HepG2 (cell line): ENCODE measurements around the gene PRSS21. TPM values are rescaled to one million over a fixed set of nuclear protein-coding genes. Genes with fewer than 3 reads are reported as not detected.

Experiments
- DPF2 ChIP-seq: sonication (generic); formaldehyde crosslinking; IDR thresholded peaks from 2 replicates; pipeline ENCODE4 v1.4.0; 2020; ENCODE audit warnings: mild to moderate bottlenecking, low read depth, missing genetic modification reagents, borderline replicate concordance
- HMG20A ChIP-seq: IDR thresholded peaks from 2 replicates; pipeline ENCODE4 v1.6.1; 2016; ENCODE audit warnings: borderline replicate concordance
- HMGA1 ChIP-seq: sonication (generic); formaldehyde crosslinking; conservative IDR thresholded peaks from 2 replicates; pipeline ENCODE4 v1.4.0; 2020; ENCODE audit warnings: missing genetic modification reagents
- THAP11 ChIP-seq: IDR thresholded peaks from 2 replicates; pipeline ENCODE4 v1.6.1; 2016; ENCODE audit warnings: missing biosample characterization, missing genetic modification reagents
- TOPORS ChIP-seq: sonication (generic); formaldehyde crosslinking; IDR thresholded peaks from 2 replicates; pipeline ENCODE4 v1.8.0; 2023; ENCODE audit warnings: mild to moderate bottlenecking, missing genetic modification reagents
- TP53 ChIP-seq: sonication (generic); formaldehyde crosslinking; conservative IDR thresholded peaks from 2 replicates; pipeline ENCODE4 v1.4.0; 2020; ENCODE audit warnings: missing genetic modification reagents
- ZEB1 ChIP-seq: IDR thresholded peaks from 2 replicates; pipeline ENCODE4 v1.6.1; 2012; ENCODE audit warnings: mild to moderate bottlenecking, low read depth, inconsistent platforms; ENCODE audit not compliant: insufficient replicate concordance
- polyA plus RNA-seq, 8 experiments: library from polyadenylated mRNA; depleted of rRNA in 3 of 8; stranded (reverse) in 7 of 8; unstranded in 1 of 8; fragments of >200 nt; fragmentation: Illumina TruSeq in 4 of 8; extraction: Trizol in 4 of 8; gene quantifications; 2 replicates each; pipeline versions ENCODE4 v1.2.1 to v1.2.3, GENCODE V29; 2011 to 2016; ENCODE audit warnings: low read depth in 4 of 8, missing spikeins in 1 of 8, mixed read lengths in 1 of 8; ENCODE audit not compliant: insufficient read depth in 1 of 8
- total RNA-seq, 5 experiments: library from RNA; depleted of rRNA; stranded (reverse); fragments of >200 nt; fragmentation: Illumina TruSeq; extraction: Trizol; gene quantifications; 2 replicates each; pipeline ENCODE4 v1.2.3, GENCODE V29; 2016; ENCODE audit warnings: low read depth in 1 of 5
- TF ChIP-seq, protein P1 (sequence below): sonication (generic); formaldehyde crosslinking; IDR thresholded peaks from 2 replicates; pipeline ENCODE4 v1.5.0; 2020; ENCODE audit warnings: mild to moderate bottlenecking, missing genetic modification reagents, borderline replicate concordance
- TF ChIP-seq, protein P2 (sequence below), 2 experiments: IDR thresholded peaks; 2 replicates each; pipeline ENCODE4 v1.6.1; 2011 to 2012; ENCODE audit warnings: low read length in 2 of 2, borderline replicate concordance in 1 of 2, low read depth in 1 of 2, mild to moderate bottlenecking in 1 of 2, moderate library complexity in 1 of 2
- TF ChIP-seq, protein P3 (sequence below): IDR thresholded peaks from 2 replicates; pipeline ENCODE4 v1.6.1; 2016; ENCODE audit warnings: control low read depth
- TF ChIP-seq, protein P4 (sequence below): sonication (generic); formaldehyde crosslinking; IDR thresholded peaks from 2 replicates; pipeline ENCODE4 v1.4.0; 2020; ENCODE audit warnings: missing genetic modification reagents
- TF ChIP-seq, protein P5 (sequence below): sonication (generic); formaldehyde crosslinking; IDR thresholded peaks from 2 replicates; pipeline ENCODE4 v1.5.1; 2020; ENCODE audit warnings: missing genetic modification reagents, mild to moderate bottlenecking, borderline replicate concordance

The PRSS21 gene
- total and polyA plus RNA-seq, 2 of the 13 experiments (the other 11 are each of a cell fraction or from before 2014, with no cell fraction given) = not detected

DNA sequence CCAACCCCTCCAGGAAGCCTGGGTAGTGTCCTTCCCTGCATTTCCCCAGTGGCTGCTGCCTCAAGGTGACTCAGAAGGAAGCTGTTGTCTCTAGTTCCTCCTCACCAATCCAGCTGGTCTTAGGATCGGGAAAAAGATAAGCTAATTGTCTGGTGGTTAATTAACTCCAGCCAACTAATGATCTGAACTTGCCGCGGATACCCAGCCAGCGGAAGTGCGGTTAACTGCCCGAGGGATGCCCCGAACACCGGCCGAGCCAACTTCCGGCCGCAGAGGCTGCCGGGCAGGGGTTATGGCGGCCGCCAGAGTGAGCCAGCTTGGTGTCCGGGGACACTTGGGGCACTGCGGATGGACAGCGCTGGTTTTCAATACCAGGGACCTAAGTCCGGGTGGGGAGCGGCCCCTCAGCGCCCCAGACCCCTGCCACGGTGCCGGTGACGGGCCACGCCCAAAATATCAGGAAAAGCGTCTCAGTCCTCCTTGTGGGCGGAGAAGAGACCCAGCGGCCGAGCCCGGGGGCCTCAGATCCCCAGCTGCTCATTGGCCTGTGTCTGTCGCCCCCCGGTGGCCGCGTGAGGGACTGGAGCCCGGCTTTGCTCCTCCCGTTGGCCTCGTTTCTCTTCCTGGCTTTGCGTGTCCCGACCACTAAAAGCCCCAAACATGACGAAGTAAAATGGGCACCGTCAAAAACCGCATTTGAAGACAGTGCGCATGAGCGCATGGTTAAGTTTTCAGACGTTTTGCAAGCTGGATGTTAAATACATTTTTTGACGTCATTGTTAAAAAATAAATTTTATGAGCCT lies 51.2 kb downstream of the PRSS21 start (continued):
- TF ChIP-seq, protein P1, sequence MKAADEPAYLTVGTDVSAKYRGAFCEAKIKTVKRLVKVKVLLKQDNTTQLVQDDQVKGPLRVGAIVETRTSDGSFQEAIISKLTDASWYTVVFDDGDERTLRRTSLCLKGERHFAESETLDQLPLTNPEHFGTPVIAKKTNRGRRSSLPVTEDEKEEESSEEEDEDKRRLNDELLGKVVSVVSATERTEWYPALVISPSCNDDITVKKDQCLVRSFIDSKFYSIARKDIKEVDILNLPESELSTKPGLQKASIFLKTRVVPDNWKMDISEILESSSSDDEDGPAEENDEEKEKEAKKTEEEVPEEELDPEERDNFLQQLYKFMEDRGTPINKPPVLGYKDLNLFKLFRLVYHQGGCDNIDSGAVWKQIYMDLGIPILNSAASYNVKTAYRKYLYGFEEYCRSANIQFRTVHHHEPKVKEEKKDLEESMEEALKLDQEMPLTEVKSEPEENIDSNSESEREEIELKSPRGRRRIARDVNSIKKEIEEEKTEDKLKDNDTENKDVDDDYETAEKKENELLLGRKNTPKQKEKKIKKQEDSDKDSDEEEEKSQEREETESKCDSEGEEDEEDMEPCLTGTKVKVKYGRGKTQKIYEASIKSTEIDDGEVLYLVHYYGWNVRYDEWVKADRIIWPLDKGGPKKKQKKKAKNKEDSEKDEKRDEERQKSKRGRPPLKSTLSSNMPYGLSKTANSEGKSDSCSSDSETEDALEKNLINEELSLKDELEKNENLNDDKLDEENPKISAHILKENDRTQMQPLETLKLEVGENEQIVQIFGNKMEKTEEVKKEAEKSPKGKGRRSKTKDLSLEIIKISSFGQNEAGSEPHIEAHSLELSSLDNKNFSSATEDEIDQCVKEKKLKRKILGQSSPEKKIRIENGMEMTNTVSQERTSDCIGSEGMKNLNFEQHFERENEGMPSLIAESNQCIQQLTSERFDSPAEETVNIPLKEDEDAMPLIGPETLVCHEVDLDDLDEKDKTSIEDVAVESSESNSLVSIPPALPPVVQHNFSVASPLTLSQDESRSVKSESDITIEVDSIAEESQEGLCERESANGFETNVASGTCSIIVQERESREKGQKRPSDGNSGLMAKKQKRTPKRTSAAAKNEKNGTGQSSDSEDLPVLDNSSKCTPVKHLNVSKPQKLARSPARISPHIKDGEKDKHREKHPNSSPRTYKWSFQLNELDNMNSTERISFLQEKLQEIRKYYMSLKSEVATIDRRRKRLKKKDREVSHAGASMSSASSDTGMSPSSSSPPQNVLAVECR (CRISPR knock-in tag) = peak; percentile 81
- TF ChIP-seq, protein P2, sequence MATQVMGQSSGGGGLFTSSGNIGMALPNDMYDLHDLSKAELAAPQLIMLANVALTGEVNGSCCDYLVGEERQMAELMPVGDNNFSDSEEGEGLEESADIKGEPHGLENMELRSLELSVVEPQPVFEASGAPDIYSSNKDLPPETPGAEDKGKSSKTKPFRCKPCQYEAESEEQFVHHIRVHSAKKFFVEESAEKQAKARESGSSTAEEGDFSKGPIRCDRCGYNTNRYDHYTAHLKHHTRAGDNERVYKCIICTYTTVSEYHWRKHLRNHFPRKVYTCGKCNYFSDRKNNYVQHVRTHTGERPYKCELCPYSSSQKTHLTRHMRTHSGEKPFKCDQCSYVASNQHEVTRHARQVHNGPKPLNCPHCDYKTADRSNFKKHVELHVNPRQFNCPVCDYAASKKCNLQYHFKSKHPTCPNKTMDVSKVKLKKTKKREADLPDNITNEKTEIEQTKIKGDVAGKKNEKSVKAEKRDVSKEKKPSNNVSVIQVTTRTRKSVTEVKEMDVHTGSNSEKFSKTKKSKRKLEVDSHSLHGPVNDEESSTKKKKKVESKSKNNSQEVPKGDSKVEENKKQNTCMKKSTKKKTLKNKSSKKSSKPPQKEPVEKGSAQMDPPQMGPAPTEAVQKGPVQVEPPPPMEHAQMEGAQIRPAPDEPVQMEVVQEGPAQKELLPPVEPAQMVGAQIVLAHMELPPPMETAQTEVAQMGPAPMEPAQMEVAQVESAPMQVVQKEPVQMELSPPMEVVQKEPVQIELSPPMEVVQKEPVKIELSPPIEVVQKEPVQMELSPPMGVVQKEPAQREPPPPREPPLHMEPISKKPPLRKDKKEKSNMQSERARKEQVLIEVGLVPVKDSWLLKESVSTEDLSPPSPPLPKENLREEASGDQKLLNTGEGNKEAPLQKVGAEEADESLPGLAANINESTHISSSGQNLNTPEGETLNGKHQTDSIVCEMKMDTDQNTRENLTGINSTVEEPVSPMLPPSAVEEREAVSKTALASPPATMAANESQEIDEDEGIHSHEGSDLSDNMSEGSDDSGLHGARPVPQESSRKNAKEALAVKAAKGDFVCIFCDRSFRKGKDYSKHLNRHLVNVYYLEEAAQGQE (IDR thresholded peaks at IDR 0.05; ENCODE audit: borderline replicate concordance in 1 of 2, low read depth in 1 of 2, low read length in 2 of 2) = peak in 1 of 2 experiments; percentile 35; a peak in 1 of 4 replicates
- 0 out of 2 replicates have a peak, but pooled peaks have one; percentile 70 for TF ChIP-seq TOPORS
- TF ChIP-seq, protein P3, sequence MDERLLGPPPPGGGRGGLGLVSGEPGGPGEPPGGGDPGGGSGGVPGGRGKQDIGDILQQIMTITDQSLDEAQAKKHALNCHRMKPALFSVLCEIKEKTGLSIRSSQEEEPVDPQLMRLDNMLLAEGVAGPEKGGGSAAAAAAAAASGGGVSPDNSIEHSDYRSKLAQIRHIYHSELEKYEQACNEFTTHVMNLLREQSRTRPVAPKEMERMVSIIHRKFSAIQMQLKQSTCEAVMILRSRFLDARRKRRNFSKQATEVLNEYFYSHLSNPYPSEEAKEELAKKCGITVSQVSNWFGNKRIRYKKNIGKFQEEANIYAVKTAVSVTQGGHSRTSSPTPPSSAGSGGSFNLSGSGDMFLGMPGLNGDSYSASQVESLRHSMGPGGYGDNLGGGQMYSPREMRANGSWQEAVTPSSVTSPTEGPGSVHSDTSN (CRISPR knock-in tag) = no peak
- peak; percentile 89 for TF ChIP-seq THAP11 (CRISPR knock-in tag)
- TF ChIP-seq, protein P4, sequence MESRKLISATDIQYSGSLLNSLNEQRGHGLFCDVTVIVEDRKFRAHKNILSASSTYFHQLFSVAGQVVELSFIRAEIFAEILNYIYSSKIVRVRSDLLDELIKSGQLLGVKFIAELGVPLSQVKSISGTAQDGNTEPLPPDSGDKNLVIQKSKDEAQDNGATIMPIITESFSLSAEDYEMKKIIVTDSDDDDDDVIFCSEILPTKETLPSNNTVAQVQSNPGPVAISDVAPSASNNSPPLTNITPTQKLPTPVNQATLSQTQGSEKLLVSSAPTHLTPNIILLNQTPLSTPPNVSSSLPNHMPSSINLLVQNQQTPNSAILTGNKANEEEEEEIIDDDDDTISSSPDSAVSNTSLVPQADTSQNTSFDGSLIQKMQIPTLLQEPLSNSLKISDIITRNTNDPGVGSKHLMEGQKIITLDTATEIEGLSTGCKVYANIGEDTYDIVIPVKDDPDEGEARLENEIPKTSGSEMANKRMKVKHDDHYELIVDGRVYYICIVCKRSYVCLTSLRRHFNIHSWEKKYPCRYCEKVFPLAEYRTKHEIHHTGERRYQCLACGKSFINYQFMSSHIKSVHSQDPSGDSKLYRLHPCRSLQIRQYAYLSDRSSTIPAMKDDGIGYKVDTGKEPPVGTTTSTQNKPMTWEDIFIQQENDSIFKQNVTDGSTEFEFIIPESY = peak; percentile 36
- peak; percentile 53; the same call in 1 of the 2 replicates for TF ChIP-seq TP53
- TF ChIP-seq ZEB1 = peak; percentile 19
- no peak for TF ChIP-seq DPF2 (CRISPR knock-in tag)
- no peak for TF ChIP-seq HMG20A
- no peak for TF ChIP-seq HMGA1
- TF ChIP-seq, protein P5, sequence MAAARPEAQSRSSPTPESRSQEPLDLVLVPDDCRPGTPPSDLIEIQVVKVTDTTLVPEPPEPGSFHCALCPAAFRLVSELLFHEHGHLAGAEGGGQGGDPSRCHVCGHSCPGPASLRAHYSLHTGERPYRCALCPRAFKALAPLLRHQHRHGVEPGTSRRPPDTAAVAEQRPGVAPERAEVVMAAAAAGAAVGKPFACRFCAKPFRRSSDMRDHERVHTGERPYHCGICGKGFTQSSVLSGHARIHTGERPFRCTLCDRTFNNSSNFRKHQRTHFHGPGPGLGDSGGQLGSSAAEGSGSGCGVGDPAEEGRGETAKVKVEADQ = no peak
